ENCODE results near the gene BNC2.

BNC2 gene

DNA sequence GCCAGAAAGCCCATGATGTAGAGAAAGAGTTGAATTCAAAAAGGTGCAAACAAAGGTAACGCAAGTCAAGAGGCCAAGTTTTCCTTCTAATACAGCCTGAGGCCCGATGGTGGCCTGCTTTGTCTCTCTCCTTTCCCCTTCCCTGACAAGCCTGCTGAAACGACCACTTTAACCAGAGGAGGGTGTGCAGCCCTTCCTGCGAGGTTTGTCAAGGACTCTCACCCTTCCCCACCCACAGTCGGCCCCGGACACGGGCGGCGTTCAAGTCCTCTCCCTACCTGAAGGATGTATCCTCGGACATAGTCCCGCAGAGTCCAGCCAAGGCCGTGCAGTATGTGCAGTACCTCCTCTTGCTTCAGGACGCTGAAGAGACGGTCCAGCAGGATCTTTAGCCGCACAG, 318.2 kb downstream of the BNC2 start:
- Histone ChIP-seq H3K4me3 (ENCODE audit: low read length, poor library complexity, severe bottlenecking) (no peak overlapping the region), H3K9me2 (replicated peaks; ENCODE audit: low read depth, low read length) (no peaks in the 10 kb centered on the region), H3K4me1 (ENCODE audit: insufficient read depth, low read length, poor library complexity, severe bottlenecking) (peaks cover 6% of the 10 kb centered on the region), H3K4me2 (ENCODE audit: low read depth, low read length, poor library complexity, severe bottlenecking) (no peak overlapping the region), H3K27me3 (ENCODE audit: insufficient read depth, low read length, poor library complexity, severe bottlenecking) (no peaks in the 10 kb centered on the region), H3F3A (ENCODE audit: low read depth) (no peaks in the 10 kb centered on the region), H3K9ac (ENCODE audit: low read depth, low read length, poor library complexity, severe bottlenecking) (no peak overlapping the region), H4K20me1 (ENCODE audit: insufficient read depth, low read length, poor library complexity, severe bottlenecking) (no peaks in the 10 kb centered on the region), H2AFZ (ENCODE audit: low read length) (no peak overlapping the region), H3K9me3 (ENCODE audit: insufficient read depth, low read depth, low read length) (no peaks in the 10 kb centered on the region), H3K79me2 (ENCODE audit: insufficient read depth, low read length) (no peaks in the 10 kb centered on the region), H3K36me3 (ENCODE audit: insufficient read depth, low read length) (no peaks in the 10 kb centered on the region)
- TF ChIP-seq, protein P1, sequence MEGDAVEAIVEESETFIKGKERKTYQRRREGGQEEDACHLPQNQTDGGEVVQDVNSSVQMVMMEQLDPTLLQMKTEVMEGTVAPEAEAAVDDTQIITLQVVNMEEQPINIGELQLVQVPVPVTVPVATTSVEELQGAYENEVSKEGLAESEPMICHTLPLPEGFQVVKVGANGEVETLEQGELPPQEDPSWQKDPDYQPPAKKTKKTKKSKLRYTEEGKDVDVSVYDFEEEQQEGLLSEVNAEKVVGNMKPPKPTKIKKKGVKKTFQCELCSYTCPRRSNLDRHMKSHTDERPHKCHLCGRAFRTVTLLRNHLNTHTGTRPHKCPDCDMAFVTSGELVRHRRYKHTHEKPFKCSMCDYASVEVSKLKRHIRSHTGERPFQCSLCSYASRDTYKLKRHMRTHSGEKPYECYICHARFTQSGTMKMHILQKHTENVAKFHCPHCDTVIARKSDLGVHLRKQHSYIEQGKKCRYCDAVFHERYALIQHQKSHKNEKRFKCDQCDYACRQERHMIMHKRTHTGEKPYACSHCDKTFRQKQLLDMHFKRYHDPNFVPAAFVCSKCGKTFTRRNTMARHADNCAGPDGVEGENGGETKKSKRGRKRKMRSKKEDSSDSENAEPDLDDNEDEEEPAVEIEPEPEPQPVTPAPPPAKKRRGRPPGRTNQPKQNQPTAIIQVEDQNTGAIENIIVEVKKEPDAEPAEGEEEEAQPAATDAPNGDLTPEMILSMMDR (conservative IDR thresholded peaks at IDR 0.05; ENCODE audit: low read length): no peak
- TF ChIP-seq EZH2phosphoT487 (IDR thresholded peaks at IDR 0.05; ENCODE audit: borderline replicate concordance): no peak

DNA sequence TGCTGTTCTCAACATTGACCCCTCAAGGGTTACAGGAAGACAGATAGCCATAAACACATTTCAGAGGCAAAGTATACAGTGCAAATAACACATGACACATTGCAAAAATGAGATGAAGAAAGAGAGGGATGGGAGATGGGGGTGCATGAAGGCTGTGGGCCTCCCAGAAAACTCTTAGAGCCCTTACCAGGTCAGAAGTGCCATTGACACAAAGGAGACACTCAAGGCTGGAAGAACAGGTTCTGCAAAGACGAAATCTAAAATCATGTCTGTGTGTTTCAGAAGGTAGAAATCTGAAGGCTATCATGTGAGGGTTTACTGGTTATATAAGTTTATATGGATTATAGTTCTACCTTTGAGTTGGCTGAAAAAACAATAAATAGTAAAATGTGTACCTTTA, 318.8 kb downstream of the BNC2 start:
- H3K79me2 ChIP-seq (ENCODE audit: insufficient read depth, low read length): no peaks in the 10 kb centered on the region
- H3K4me3 ChIP-seq (ENCODE audit: low read length, poor library complexity, severe bottlenecking): no peak overlapping the region
- H3F3A ChIP-seq (ENCODE audit: low read depth): no peaks in the 10 kb centered on the region
- H3K9me3 ChIP-seq (ENCODE audit: insufficient read depth, low read depth, low read length): no peaks in the 10 kb centered on the region
- H3K27me3 ChIP-seq (ENCODE audit: insufficient read depth, low read length, poor library complexity, severe bottlenecking): no peaks in the 10 kb centered on the region
- no peak overlapping the region for H3K9ac ChIP-seq (ENCODE audit: low read depth, low read length, poor library complexity, severe bottlenecking)
- no peak overlapping the region for H2AFZ ChIP-seq (ENCODE audit: low read length)
- no peaks in the 10 kb centered on the region for H3K9me2 ChIP-seq (replicated peaks; ENCODE audit: low read depth, low read length)
- no peaks in the 10 kb centered on the region for H3K36me3 ChIP-seq (ENCODE audit: insufficient read depth, low read length)
- H3K4me1 ChIP-seq (ENCODE audit: insufficient read depth, low read length, poor library complexity, severe bottlenecking): peaks cover 6% of the 10 kb centered on the region
- TF ChIP-seq EZH2phosphoT487 (IDR thresholded peaks at IDR 0.05; ENCODE audit: borderline replicate concordance): no peak
- TF ChIP-seq, protein P1 (conservative IDR thresholded peaks at IDR 0.05; ENCODE audit: low read length): no peak
- H4K20me1 ChIP-seq (ENCODE audit: insufficient read depth, low read length, poor library complexity, severe bottlenecking): no peaks in the 10 kb centered on the region
- H3K4me2 ChIP-seq (ENCODE audit: low read depth, low read length, poor library complexity, severe bottlenecking): no peak overlapping the region

DNA sequence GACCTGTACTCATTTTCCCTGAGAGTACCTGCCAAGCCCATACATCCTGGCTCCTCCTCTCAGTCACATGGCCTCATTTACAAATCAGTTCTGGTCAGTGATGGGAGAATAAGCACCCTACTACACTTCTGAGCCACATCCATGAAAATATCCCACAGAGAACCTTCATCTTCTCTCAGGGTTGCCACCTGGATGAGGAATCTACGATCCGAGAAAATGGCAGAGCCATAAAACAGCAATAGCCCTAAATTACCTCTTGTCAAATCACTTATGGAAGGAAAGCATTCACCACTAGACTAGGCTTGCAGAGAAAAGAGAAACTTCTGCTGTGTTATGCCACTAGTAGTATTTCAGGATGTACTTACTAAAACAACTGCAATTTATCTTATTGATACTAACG, 324.8 kb downstream of the BNC2 start:
- H3K79me2 ChIP-seq (ENCODE audit: insufficient read depth, low read length): no peaks in the 10 kb centered on the region
- TF ChIP-seq EZH2phosphoT487 (IDR thresholded peaks at IDR 0.05; ENCODE audit: borderline replicate concordance): no peak
- TF ChIP-seq, protein P1 (conservative IDR thresholded peaks at IDR 0.05; ENCODE audit: low read length): no peak

More for the DNA sequence above, 324.8 kb downstream of the BNC2 start:
- peaks cover 29% of the 10 kb centered on the region for H3K4me1 ChIP-seq (ENCODE audit: insufficient read depth, low read length, poor library complexity, severe bottlenecking)
- H3K4me2 ChIP-seq (ENCODE audit: low read depth, low read length, poor library complexity, severe bottlenecking): no peak overlapping the region
- H4K20me1 ChIP-seq (ENCODE audit: insufficient read depth, low read length, poor library complexity, severe bottlenecking): no peaks in the 10 kb centered on the region
- H3F3A ChIP-seq (ENCODE audit: low read depth): peaks cover 6% of the 10 kb centered on the region; the same call in 1 of the 2 replicates
- no peaks in the 10 kb centered on the region for H3K27me3 ChIP-seq (ENCODE audit: insufficient read depth, low read length, poor library complexity, severe bottlenecking)
- no peak overlapping the region for H2AFZ ChIP-seq (ENCODE audit: low read length)
- no peak overlapping the region for H3K4me3 ChIP-seq (ENCODE audit: low read length, poor library complexity, severe bottlenecking)
- no peak overlapping the region for H3K9ac ChIP-seq (ENCODE audit: low read depth, low read length, poor library complexity, severe bottlenecking)
- H3K9me2 ChIP-seq (replicated peaks; ENCODE audit: low read depth, low read length): no peaks in the 10 kb centered on the region
- no peaks in the 10 kb centered on the region for H3K36me3 ChIP-seq (ENCODE audit: insufficient read depth, low read length)
- H3K9me3 ChIP-seq (ENCODE audit: insufficient read depth, low read depth, low read length): no peaks in the 10 kb centered on the region

Measured in Loucy (cell line).